ENCODE data around the gene MACF1.

MACF1 gene

GRCh38 chr1:39268906-39269305 is 64.4 kb downstream of the MACF1 start:
- no peak for DNase-seq

- DNase-seq: no peak
Measured at GRCh38 chr1:39269349-39269748, 64.9 kb downstream of the MACF1 start.

- no peak for DNase-seq
Measured at GRCh38 chr1:39269791-39270342, 65.4 kb downstream of the MACF1 start.

DNA sequence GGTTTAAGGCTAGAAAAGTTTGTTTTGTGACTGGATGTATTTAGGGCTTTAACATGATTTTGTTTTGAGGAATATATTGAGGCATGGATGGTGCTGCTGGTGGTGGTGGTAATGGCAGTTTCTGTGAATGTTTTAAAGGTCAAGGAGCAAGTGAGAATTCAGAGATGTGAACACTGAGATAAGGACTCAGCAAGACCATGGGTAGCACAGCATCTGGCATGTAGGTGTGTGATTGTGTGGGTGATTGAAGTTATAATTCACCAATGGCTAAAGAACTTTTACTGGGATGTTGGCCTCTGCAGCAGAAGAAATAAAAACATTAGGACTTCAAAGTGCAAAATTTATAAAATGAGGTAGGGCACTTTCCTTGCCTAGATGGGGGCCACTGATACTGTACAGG is 65.9 kb downstream of the MACF1 start:
- no peak for DNase-seq

- DNase-seq: no peak
Measured at GRCh38 chr1:39272027-39272797, 67.7 kb downstream of the MACF1 start.

GRCh38 chr1:39272798-39273469 is 68.4 kb downstream of the MACF1 start:
- DNase-seq: no peak

GRCh38 chr1:39275836-39276507 is 71.5 kb downstream of the MACF1 start:
- DNase-seq: no peak

DNA sequence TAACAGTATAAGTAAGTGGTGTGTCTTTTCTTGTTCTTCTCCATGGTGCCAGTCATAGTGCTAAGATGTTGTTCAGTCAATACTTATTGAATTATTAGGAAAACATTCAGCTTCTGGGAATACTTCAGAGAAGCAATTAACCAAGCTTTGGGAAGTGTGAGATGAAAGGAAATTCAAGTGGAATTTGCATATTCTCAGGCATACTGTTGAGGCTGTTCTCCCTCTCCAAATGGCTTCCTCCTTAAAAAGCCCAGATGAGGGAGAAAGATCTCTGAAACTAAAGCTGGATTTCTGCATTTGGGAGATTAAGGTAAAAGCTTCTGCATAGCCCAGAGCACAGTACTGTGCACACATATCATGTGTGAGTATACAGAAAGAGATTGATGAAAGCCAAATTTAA is 73.4 kb downstream of the MACF1 start:
- no peak for DNase-seq

DNA sequence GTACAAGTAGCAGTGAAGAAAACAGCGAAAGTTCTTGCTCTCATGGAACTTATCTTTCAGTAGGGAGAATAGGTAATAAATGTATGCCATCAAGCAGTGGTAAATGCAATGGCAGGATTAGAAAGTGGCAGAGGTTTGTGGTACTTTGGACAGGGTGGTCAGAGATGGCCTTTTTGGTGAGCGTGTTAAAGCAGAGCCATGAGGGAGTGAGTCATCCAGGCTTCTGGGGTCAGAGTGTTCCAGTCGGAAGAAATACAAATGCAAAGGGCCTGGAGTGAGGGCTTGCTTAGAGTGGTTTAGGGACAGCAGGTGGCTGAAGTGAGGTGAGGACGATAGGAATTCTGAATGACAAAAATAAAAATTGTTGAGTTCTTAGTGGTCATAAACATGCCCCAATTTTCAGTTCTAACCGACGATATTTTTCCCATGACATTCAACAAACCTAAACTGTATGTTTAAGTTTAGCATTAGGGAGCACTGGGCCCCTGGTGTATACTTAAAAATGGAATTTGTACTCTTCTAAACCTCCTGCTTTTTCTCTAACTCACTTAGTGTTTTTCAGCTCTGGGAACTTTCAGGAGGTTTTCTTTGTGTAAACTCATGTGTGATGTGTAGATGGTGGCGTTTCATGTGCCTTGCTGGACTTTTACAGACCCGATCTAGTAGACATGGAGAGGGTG is 78.2 kb downstream of the MACF1 start:
- no peak for DNase-seq

DNA sequence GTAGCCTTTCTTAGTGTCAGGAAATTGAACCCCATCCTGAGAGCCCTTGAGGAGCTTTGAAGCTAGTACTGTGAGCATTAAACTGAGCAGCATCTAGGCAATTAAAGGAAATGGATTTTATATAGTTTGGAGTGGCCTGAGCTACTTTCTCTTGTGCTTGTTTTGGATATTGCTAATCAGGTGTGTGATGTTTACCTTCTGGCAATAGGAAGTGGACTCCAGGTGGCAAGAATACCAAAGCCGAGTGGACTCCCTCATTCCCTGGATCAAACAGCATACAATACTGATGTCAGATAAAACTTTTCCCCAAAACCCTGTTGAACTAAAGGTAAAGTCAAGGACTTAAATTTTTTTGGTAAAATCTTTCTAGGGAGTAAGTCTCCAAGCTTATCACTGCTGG is 79.4 kb downstream of the MACF1 start:
- DNase-seq: no peak

GRCh38 chr1:39287541-39287940 is 83.0 kb downstream of the MACF1 start:
- DNase-seq: no peak

DNA sequence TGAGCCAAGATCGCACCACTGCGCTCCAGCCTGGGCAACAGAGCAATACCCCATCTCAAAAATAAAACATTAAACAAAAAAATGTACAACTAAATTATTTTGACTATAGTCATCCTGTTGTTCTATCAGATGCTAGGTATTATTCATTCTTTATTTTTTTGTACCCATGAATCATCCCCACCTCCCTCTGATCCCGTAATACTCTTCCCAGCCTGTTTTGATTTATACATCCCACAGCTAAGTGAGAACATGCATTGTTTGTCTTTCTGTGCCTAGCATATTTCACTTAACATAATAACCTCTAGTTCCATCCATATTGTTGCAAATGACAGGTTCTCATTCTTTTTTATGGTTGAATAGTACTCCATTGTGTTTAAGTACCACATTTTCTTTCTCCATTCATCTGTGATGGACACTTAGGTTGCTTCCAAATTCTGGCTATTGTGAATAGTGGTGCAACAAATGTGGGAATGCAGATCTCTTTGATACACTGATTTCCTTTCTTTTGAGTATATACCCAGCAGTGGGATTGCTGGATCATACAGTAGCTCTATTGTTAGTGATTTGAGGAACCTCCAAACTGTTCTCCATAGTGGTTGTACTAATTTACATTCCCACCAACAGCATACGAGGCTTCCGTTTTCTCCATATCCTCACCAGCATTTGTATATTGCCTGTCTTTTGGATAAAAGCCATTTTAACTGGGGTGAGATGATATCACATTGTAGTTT is 84.4 kb downstream of the MACF1 start:
- DNase-seq: no peak

DNA sequence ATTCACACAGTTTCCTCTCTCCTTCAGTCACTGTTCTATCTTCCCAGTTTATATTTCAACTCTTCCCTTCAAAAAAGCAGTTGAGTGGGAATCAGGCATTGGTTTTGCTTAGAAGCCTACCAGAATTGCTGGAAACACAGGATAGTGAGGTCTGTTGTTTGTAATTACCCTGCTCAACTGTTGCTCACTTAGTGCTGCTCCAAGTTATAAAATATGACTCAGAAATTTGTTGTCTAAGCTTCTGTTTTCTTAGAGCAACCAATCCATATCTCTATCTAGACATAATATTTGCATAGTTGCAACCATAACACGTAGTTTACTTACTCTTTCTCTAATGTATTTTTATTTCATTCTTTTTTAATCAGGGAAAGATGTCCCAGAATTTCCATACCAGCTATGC is 87.9 kb downstream of the MACF1 start:
- DNase-seq: no peak

- DNase-seq: no peak
Measured at GRCh38 chr1:39293375-39294070, 89.0 kb downstream of the MACF1 start.

DNA sequence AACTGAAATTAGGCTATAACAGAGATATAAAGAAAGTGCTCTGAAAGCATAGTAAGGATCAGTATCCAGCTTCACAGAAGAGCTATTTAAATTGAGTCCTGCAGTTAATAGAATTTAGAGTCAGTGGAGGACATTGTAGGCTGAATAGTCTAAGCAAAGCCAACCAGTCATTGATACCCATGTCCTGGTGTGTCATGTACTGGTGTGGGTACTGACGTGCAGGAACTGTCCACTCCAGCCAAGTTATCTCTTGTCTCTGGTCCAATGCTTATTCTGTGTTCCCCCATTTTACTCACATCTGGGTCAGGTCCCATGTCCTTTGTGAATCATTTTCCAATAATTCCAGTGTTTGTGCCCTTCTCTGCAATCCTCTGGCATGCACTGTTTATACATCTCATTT is 90.0 kb downstream of the MACF1 start:
- no peak for DNase-seq

- DNase-seq: no peak
Measured at GRCh38 chr1:39295901-39296300, 91.4 kb downstream of the MACF1 start.

DNA sequence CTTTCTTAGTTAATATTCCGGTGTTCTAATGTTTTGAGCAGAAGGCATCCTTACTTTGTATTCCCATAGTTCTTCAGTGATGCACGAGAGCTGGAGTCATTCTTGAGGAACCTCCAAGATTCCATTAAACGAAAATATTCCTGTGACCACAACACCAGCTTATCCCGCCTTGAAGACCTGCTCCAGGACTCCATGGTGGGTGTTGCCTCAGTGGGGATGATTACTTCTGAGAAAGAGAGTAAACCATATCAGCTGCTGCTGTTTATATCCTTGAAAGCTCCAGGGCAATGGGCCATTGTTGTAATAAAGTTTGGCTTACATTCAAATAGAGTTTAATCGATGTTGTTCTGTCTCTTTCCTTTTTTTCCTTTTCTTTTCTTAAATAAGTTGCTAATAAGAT is 93.1 kb downstream of the MACF1 start:
- no peak for DNase-seq

GRCh38 chr1:39301606-39302005 is 97.1 kb downstream of the MACF1 start:
- no peak for DNase-seq

DNA sequence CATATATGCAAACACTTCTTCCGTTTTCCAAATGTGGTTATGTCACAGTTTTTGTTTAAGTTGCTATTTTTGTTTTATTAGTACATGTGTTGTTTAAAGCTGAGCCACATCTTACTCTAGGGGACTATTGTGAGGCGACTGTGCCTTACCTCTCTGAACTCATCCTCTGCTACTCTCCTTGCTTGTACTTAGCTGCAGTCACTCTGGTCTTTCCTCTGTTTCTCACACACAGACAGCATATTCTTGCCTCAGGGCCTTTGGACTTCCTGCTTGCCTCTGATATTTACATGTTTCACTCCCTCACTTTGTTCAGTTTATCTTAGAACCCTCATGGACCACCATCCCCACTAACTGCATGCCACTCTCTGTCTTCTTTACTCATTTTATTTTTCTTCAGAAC is 101.1 kb downstream of the MACF1 start:
- DNase-seq: no peak

- DNase-seq: no peak
Measured at GRCh38 chr1:39310015-39310414, 105.5 kb downstream of the MACF1 start.

- no peak for DNase-seq
Measured at GRCh38 chr1:39310691-39311090, 106.2 kb downstream of the MACF1 start.

GRCh38 chr1:39317111-39317510 is 112.6 kb downstream of the MACF1 start:
- no peak for DNase-seq

All from activated naive CD4-positive, alpha-beta T cell treated with anti-CD3 and anti-CD28 coated beads, Interleukin-2, amount 50 U/mL, for 16 hours (primary cell).